Coronary artery (tissue), 2 donors: ENCODE results near the gene SPATA4.

Source experiments
- DNase-seq: peaks from one replicate; pipeline ENCODE4 v3.0.0-alpha.2; 2017; ENCODE audit warnings: low spot score
- H3K27ac ChIP-seq, 2 donors: fragments of 200-600 bp; sonication (generic); one replicate each; pipeline ENCODE4 v1.5.1; 2016 to 2019
- H3K4me3 ChIP-seq: fragments of 200-600 bp; sonication (generic); 2 replicates; pipeline ENCODE4 v1.5.1; 2016; ENCODE audit warnings: mild to moderate bottlenecking, moderate library complexity
- CTCF ChIP-seq: fragments of 200-600 bp; sonication (generic); IDR thresholded peaks from one replicate; pipeline ENCODE4 v1.5.1; 2019; ENCODE audit warnings: antibody characterized with exemption

SPATA4 gene

GRCh38 chr4:176142253-176142652 lies 53.1 kb downstream of the SPATA4 start:
- no peak overlapping the region for H3K4me3 ChIP-seq

GRCh38 chr4:176139518-176139917 lies 55.9 kb downstream of the SPATA4 start:
- Histone ChIP-seq H3K4me3 (no peak overlapping the region), H3K27ac (no peak overlapping the region)
- no peak for DNase-seq
- no peak for TF ChIP-seq CTCF

More at GRCh38 chr4:176142253-176142652, 53.1 kb downstream of the SPATA4 start:
- no peak for DNase-seq
- H3K27ac ChIP-seq, result no peak overlapping the region
- no peak for TF ChIP-seq CTCF

- no peak for DNase-seq
- TF ChIP-seq CTCF, result no peak
- Histone ChIP-seq H3K27ac (no peak overlapping the region), H3K4me3 (no peak overlapping the region)
These were observed 57.8 kb downstream of the SPATA4 start for GRCh38 chr4:176137631-176138030.

GRCh38 chr4:176134670-176135069 lies 60.7 kb downstream of the SPATA4 start:
- H3K27ac ChIP-seq, result no peak overlapping the region
- TF ChIP-seq CTCF, result no peak
- H3K4me3 ChIP-seq, result no peak overlapping the region
- no peak for DNase-seq
